ENCODE results near the gene GRIN2C. TPM values are rescaled to one million over a fixed set of nuclear protein-coding genes. Genes with fewer than 3 reads are reported as not detected.

The GRIN2C gene
- polyA plus RNA-seq, 4 donors = 0.28 to 0.37 TPM; not detected in 2

DNA sequence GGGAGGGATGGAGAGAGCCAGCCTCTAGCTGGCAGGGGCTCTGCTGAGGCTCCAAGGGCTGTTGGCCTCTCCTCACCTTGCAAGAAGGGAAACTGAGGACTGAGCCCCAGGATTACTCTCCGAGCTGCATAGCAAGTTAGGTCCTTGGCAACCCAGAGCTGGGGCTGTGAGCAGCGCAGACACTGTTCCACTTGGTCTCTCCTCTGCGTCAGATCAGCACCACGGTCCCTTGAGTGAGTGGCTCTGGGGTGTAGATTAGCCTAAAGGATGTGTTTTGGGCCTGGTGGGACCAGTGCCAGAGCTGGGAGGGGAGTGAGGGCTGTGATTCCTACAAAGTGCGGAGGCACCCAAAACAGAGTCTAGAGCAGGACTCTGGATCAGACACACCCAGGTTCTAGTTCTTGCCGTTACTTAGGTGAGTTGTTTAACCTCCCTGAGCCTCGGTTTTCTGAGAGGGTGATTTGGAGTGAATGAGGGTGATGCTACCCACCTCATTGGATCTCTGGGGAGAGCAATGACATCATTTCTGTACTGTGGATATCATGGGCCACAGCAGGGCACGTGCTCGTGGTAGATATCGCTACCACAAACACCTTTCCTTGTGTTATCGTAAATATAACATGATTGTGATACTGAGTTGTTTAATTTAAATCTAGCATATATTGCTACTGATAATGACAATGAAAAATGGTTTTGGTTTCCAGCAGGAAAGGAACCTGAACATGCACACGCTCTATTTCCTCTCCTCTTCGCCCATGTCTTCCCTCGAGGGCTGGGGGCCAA lies 41.9 kb upstream of the GRIN2C start:
- Histone ChIP-seq H3K4me1 (ENCODE audit: control insufficient read depth in 3 of 3, insufficient read depth in 2 of 3, low read depth in 1 of 3, low read length in 2 of 3) (no peaks in the 10 kb centered on the region), H3K27me3 (ENCODE audit: control insufficient read depth in 3 of 3, insufficient read depth in 3 of 3, low read length in 3 of 3) (peaks cover 0 to 5% (median 2%) of the 10 kb centered on the region in 3 donors), H3K27ac (ENCODE audit: low read depth in 1 of 3, low read length in 2 of 3) (no peak overlapping the region), H3K9me3 (ENCODE audit: control insufficient read depth in 2 of 2, insufficient read depth in 1 of 2, low read depth in 1 of 2, low read length in 1 of 2) (no peaks in the 10 kb centered on the region), H3K36me3 (ENCODE audit: control insufficient read depth in 3 of 3, insufficient read depth in 2 of 3, low read depth in 1 of 3, low read length in 3 of 3) (no peaks in the 10 kb centered on the region), H3K4me3 (ENCODE audit: low read depth in 1 of 3, low read length in 3 of 3) (no peak overlapping the region)
- FAIRE-seq = no peak
- no peak for DNase-seq
- 65 to 69% (median 66%) methylated on average over 14 of the region's 14 CpGs for WGBS, 3 donors

DNA sequence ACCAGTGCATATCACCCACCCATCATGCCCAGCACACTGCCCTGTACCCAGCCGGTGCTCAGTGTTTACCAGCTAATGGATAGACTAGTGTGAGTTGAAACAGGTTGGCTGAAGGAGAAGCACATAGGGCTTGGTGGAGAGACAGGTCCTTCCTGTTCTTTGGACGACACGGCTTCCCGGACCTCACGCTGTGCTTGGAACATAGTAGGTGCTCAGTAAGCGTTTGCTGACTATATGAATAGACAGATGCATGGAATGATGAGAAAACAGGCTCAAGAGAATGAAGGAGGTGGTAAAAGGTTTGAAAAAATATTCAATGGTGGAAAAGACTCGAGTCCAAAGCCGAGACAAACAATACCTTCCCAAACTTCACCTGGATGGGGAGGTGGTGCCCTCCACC lies 40.5 kb upstream of the GRIN2C start:
- Histone ChIP-seq H3K4me3 (ENCODE audit: low read depth in 1 of 3, low read length in 3 of 3) (no peak overlapping the region), H3K27me3 (ENCODE audit: control insufficient read depth in 3 of 3, insufficient read depth in 3 of 3, low read length in 3 of 3) (peaks cover 0 to 16% (median 10%) of the 10 kb centered on the region in 3 donors), H3K27ac (ENCODE audit: low read depth in 1 of 3, low read length in 2 of 3) (no peak overlapping the region), H3K36me3 (ENCODE audit: control insufficient read depth in 3 of 3, insufficient read depth in 2 of 3, low read depth in 1 of 3, low read length in 3 of 3) (no peaks in the 10 kb centered on the region), H3K4me1 (ENCODE audit: control insufficient read depth in 3 of 3, insufficient read depth in 2 of 3, low read depth in 1 of 3, low read length in 2 of 3) (no peaks in the 10 kb centered on the region), H3K9me3 (ENCODE audit: control insufficient read depth in 2 of 2, insufficient read depth in 1 of 2, low read depth in 1 of 2, low read length in 1 of 2) (no peaks in the 10 kb centered on the region)
- 79 to 86% (median 85%) methylated on average over 8 of the region's 8 CpGs for WGBS, 3 donors
- FAIRE-seq = no peak
- DNase-seq = no peak

DNA sequence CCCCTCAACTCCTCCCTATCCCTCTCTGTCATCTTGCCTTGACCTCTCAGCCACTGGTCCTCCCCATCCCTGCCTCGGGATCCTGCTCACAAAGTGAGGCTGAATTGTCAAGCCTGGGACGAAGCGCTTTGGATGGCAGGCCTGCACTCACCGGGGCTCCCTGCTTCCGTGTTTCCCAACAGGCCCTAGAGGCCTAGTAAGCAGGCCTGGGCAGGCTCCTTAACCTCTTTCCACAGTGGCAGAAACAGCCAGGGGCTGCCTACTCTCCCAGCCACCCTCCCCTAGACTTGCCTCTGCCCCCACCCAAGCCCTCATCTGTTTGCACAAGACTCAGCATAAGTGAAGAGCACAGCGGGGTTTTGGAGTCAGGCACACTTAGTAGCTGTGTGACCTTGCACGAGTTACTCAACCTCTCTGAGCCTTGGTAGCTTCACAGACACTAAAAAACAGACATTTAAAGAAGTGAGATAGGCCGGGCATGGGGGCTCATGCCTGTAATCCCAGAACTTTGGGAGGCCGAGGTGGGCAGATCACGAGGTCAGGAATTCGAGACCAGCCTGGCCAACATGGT lies 38.8 kb upstream of the GRIN2C start:
- DNase-seq = no peak
- H3K4me3 ChIP-seq (ENCODE audit: low read depth in 1 of 3, low read length in 3 of 3) = no peak overlapping the region
- H3K9me3 ChIP-seq (ENCODE audit: control insufficient read depth in 2 of 2, insufficient read depth in 1 of 2, low read depth in 1 of 2, low read length in 1 of 2) = no peaks in the 10 kb centered on the region
- H3K27me3 ChIP-seq (ENCODE audit: control insufficient read depth in 3 of 3, insufficient read depth in 3 of 3, low read length in 3 of 3) = peaks cover 0 to 31% (median 21%) of the 10 kb centered on the region in 3 donors
- WGBS, 3 donors = 83 to 86% (median 84%) methylated on average over 11 of the region's 11 CpGs
- no peak overlapping the region for H3K27ac ChIP-seq (ENCODE audit: low read depth in 1 of 3, low read length in 2 of 3)
- FAIRE-seq = no peak
- no peaks in the 10 kb centered on the region for H3K4me1 ChIP-seq (ENCODE audit: control insufficient read depth in 3 of 3, insufficient read depth in 2 of 3, low read depth in 1 of 3, low read length in 2 of 3)
- H3K36me3 ChIP-seq (ENCODE audit: control insufficient read depth in 3 of 3, insufficient read depth in 2 of 3, low read depth in 1 of 3, low read length in 3 of 3) = no peaks in the 10 kb centered on the region

DNA sequence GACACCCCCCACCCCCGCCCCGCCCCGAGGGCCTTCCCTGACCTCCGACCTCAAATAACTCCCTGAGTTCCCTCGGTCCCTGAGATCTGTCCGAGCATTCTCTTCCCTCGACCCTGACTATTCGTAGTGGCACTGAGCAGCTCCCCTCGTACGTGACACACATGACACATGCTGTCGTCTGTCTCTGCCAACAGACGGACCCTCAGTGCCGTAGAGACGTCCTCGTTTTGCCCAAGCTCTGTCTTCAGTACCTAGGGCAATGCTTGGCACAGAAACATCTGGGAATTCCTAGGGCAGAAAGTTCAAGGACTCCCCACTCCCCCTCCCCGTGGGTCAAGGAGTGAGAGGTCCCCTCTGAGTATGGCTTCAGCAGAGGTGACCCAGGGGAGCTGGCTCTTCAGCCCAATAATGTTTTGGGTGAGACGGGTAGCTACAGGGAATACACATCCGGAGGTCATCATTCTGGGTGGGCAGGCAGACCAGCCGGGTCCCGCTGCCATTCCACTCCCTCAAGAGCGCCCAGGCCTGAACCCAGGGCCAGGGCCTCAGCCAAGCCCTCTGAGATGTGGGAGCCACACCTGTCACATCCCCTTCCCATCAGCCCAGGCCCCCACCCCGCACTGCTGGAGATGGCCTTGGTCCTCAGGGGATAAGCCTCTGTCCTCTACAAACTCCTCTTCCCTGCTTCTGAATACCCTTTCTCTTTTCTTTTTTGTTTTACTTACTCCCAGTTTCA lies 34.4 kb upstream of the GRIN2C start:
- WGBS, 3 donors = 22 to 28% (median 25%) methylated on average over 22 of the region's 22 CpGs
- H3K27me3 ChIP-seq (ENCODE audit: control insufficient read depth in 3 of 3, insufficient read depth in 3 of 3, low read length in 3 of 3) = peaks cover 0 to 44% (median 26%) of the 10 kb centered on the region in 3 donors
- H3K4me1 ChIP-seq (ENCODE audit: control insufficient read depth in 3 of 3, insufficient read depth in 2 of 3, low read depth in 1 of 3, low read length in 2 of 3) = no peaks in the 10 kb centered on the region
- FAIRE-seq = no peak
- H3K9me3 ChIP-seq (ENCODE audit: control insufficient read depth in 2 of 2, insufficient read depth in 1 of 2, low read depth in 1 of 2, low read length in 1 of 2) = no peaks in the 10 kb centered on the region
- H3K4me3 ChIP-seq (ENCODE audit: low read depth in 1 of 3, low read length in 3 of 3) = peak overlapping the region in 2 of 3 donors; percentile 37 to 69
- H3K27ac ChIP-seq (ENCODE audit: low read depth in 1 of 3, low read length in 2 of 3) = no peak overlapping the region
- DNase-seq = peak in 1 of 2 donors; percentile 37
- H3K36me3 ChIP-seq (ENCODE audit: control insufficient read depth in 3 of 3, insufficient read depth in 2 of 3, low read depth in 1 of 3, low read length in 3 of 3) = peaks cover 0 to 2% (median 0%) of the 10 kb centered on the region in 3 donors

DNA sequence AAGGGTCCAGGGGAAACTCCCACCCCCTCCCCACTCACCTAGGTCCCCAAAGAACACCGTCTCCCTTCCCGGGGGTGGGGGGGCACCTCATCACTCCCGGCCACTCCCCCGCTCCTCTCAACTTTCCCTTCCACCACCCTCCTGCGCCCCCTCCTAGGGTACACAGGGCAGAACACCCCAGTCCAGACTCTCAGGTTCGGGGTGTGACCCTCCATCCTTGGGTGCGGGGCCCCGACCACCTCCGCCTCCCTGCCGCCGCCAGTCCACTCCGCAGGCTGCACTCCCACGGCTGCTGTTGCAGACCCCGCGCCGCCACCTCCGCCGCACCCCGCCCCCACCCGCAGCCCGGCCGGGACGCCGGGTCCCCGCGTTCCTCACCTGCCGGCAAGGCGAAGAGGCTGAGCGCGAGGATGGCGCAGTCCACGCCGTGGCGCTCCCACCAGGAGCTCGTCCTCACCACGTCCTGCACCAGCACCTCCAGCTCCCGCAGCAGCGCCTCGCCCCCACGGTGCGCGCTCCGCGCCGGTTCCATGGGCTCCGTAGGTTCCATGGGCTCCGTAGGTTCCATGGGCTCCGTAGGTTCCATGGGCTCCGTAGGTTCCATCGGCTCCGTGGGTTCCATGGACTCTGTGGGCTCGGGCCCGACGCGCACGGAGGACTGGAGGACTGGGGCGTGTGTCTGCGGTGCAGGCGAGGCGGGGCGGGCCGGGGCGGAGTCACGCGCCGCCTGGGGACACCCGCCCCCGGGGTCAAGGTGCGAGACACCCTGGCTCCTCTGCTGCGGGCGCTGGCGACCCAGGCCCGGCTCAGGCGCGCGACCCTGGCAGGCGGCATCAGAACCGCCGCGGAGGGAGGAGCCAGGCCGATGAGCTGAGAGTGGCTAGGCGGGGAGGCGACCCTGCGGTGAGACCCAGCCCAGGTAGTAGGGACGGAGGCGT lies 33.6 kb upstream of the GRIN2C start, which contains the start of gene FADS6:
TSS of gene FADS6 (minus strand) at position 660 of the 938 bp plus-strand sequence. CDS start at position 622, 38 bp downstream.
- peaks cover 0 to 48% (median 26%) of the 10 kb centered on the region in 3 donors for H3K27me3 ChIP-seq (ENCODE audit: control insufficient read depth in 3 of 3, insufficient read depth in 3 of 3, low read length in 3 of 3)
- H3K36me3 ChIP-seq (ENCODE audit: control insufficient read depth in 3 of 3, insufficient read depth in 2 of 3, low read depth in 1 of 3, low read length in 3 of 3) = peaks cover 0 to 2% (median 0%) of the 10 kb centered on the region in 3 donors
- H3K4me3 ChIP-seq (ENCODE audit: low read depth in 1 of 3, low read length in 3 of 3) = peak within 1 kb of the TSS in 2 of 3 donors; percentile 52 to 69
- WGBS, 3 donors = 2 to 4% (median 4%) methylated on average over 55 to 86 of the region's 86 CpGs
- DNase-seq (peak; percentile 81 to 84), FAIRE-seq (no peak)
- no peaks in the 10 kb centered on the region for H3K9me3 ChIP-seq (ENCODE audit: control insufficient read depth in 2 of 2, insufficient read depth in 1 of 2, low read depth in 1 of 2, low read length in 1 of 2)
- H3K27ac ChIP-seq (ENCODE audit: low read depth in 1 of 3, low read length in 2 of 3) = peak within 1 kb of the TSS in 1 of 3 donors; percentile 35
- H3K4me1 ChIP-seq (ENCODE audit: control insufficient read depth in 3 of 3, insufficient read depth in 2 of 3, low read depth in 1 of 3, low read length in 2 of 3) = no peaks in the 10 kb centered on the region

DNA sequence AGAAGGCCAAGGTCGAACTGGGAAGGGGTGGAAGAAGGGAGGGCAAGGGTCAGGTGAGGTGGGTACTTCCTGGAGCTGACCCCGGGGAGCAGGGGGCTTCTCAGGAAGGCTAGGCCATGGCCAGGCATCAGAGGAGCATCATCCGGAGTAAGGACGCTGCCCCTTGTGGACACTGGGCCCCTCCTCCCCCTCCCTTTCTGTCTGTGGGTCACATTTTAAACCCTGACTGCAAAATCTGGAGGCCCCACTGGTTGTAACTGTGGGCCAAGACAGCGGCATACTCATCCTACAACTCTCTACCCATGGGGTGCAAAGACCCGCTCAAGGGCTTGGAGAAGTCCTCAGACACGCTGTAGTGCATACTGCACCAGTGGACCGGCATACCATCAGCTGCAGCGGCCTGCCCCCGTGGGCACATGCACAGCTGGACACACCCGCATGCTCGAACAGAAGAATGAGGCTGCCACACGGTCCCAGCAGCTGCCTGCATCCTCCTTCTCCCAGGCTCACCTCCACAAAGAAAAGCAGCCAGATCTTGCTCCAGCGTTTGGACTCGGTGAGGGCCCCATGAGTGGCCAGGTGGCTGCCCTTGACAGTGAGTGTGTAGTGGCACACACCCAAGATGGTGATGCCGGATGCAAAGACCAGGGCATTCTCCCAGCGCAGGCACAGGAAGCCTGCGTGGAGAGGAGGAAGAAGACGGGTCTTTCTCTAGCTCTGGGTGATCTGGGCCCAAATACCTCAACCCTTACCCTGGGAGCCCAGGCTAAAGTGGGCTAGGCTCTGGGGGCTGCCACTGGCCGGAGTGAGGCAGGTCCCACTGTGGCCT lies 32.5 kb upstream of the GRIN2C start:
- H3K36me3 ChIP-seq (ENCODE audit: control insufficient read depth in 3 of 3, insufficient read depth in 2 of 3, low read depth in 1 of 3, low read length in 3 of 3) = peaks cover 0 to 2% (median 0%) of the 10 kb centered on the region in 3 donors
- peak; percentile 22 to 48 for DNase-seq
- no peaks in the 10 kb centered on the region for H3K9me3 ChIP-seq (ENCODE audit: control insufficient read depth in 2 of 2, insufficient read depth in 1 of 2, low read depth in 1 of 2, low read length in 1 of 2)
- H3K27me3 ChIP-seq (ENCODE audit: control insufficient read depth in 3 of 3, insufficient read depth in 3 of 3, low read length in 3 of 3) = peaks cover 0 to 48% (median 26%) of the 10 kb centered on the region in 3 donors
- FAIRE-seq = no peak
- no peak overlapping the region for H3K27ac ChIP-seq (ENCODE audit: low read depth in 1 of 3, low read length in 2 of 3)
- WGBS, 3 donors = 40 to 64% (median 48%) methylated on average over 19 to 20 of the region's 20 CpGs
- peak overlapping the region in 2 of 3 donors; percentile 52 to 69 for H3K4me3 ChIP-seq (ENCODE audit: low read depth in 1 of 3, low read length in 3 of 3)
- no peaks in the 10 kb centered on the region for H3K4me1 ChIP-seq (ENCODE audit: control insufficient read depth in 3 of 3, insufficient read depth in 2 of 3, low read depth in 1 of 3, low read length in 2 of 3)

DNA sequence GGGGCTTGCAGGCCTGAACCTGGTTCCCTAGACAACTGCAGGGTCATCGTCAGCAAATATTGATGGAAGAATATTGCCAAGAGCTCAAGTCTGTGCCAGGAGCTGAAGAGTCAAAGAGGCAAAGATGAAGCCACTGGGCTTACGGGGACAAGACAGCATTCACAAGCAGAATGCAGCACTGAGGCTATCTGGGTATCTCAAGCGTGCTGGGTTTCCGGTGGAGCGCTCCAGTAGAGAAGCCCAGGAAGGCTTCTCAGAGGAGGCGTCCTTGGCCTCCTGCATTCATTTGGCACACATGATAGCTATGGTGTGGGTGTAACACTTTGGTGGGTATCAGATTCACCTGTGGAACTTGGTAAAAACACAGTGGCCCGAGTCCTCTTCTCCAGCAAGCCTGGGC lies 30.9 kb upstream of the GRIN2C start:
- Histone ChIP-seq H3K36me3 (ENCODE audit: control insufficient read depth in 3 of 3, insufficient read depth in 2 of 3, low read depth in 1 of 3, low read length in 3 of 3) (peaks cover 0 to 2% (median 0%) of the 10 kb centered on the region in 3 donors), H3K9me3 (ENCODE audit: control insufficient read depth in 2 of 2, insufficient read depth in 1 of 2, low read depth in 1 of 2, low read length in 1 of 2) (no peaks in the 10 kb centered on the region), H3K4me3 (ENCODE audit: low read depth in 1 of 3, low read length in 3 of 3) (no peak overlapping the region), H3K27ac (ENCODE audit: low read depth in 1 of 3, low read length in 2 of 3) (no peak overlapping the region), H3K4me1 (ENCODE audit: control insufficient read depth in 3 of 3, insufficient read depth in 2 of 3, low read depth in 1 of 3, low read length in 2 of 3) (no peaks in the 10 kb centered on the region), H3K27me3 (ENCODE audit: control insufficient read depth in 3 of 3, insufficient read depth in 3 of 3, low read length in 3 of 3) (peaks cover 0 to 38% (median 17%) of the 10 kb centered on the region in 3 donors)
- 86 to 95% (median 88%) methylated on average over 7 of the region's 7 CpGs for WGBS, 3 donors
- no peak for FAIRE-seq
- no peak for DNase-seq

All from small intestine (tissue), 7 donors.